Natural killer cell (primary cell): Measurements from ENCODE around the gene CT47C1. TPM values are rescaled to one million over a fixed set of nuclear protein-coding genes. Genes with fewer than 3 reads are reported as not detected.
"Not testable (repeated sequence)": the region's sequence is repeated elsewhere in the genome, so short reads cannot be mapped to it uniquely, and the experiment has no call there.

Source experiments
- ATAC-seq, 3 donors: fragments of 150-1000 bp in 2 of 3; fragments of 200-7000 bp in 1 of 3; cut with Tn5 transposase; 1 replicate in 1 of 3; 2 replicates in 2 of 3; pipeline ENCODE4 v1.10.0; 2021; ENCODE audit warnings: mild to moderate bottlenecking in 2 of 3, moderate library complexity in 2 of 3
- DNase-seq, 2 donors: peaks; one replicate each; pipeline versions ENCODE4 v3.0.0 to v3.0.0-alpha.2; 2013 to 2021; ENCODE audit warnings: mixed read lengths in 1 of 2
- H3K27ac ChIP-seq: one replicate; pipeline ENCODE4 v1.5.1; 2013; ENCODE audit warnings: mild to moderate bottlenecking, low read length
- H3K27me3 ChIP-seq: one replicate; pipeline ENCODE4 v1.6.1; 2013; ENCODE audit warnings: low read length; ENCODE audit not compliant: control insufficient read depth, insufficient read depth
- H3K36me3 ChIP-seq: one replicate; pipeline ENCODE4 v1.6.1; 2013; ENCODE audit warnings: low read length; ENCODE audit not compliant: control insufficient read depth, insufficient read depth
- H3K4me1 ChIP-seq: one replicate; pipeline ENCODE4 v1.6.1; 2013; ENCODE audit warnings: low read length; ENCODE audit not compliant: control insufficient read depth, insufficient read depth
- H3K4me3 ChIP-seq: one replicate; pipeline ENCODE4 v1.5.1; 2013; ENCODE audit warnings: low read length
- H3K9me3 ChIP-seq: one replicate; pipeline ENCODE4 v1.6.1; 2013; ENCODE audit warnings: low read length; ENCODE audit not compliant: control insufficient read depth, insufficient read depth
- H3K27ac Mint-ChIP-seq, 2 donors: one replicate each; pipeline ENCODE4 v1.8.0; 2022; ENCODE audit warnings: mild to moderate bottlenecking in 2 of 2, mixed read lengths in 2 of 2, moderate library complexity in 1 of 2
- H3K27me3 Mint-ChIP-seq, 2 donors: one replicate each; pipeline ENCODE4 v1.8.0; 2022; ENCODE audit warnings: low read depth in 2 of 2, mixed read lengths in 2 of 2
- H3K36me3 Mint-ChIP-seq: one replicate; pipeline ENCODE4 v1.8.0; 2022; ENCODE audit warnings: mixed read lengths
- H3K4me1 Mint-ChIP-seq, 2 donors: one replicate each; pipeline ENCODE4 v1.8.0; 2022; ENCODE audit warnings: mixed read lengths in 2 of 2
- H3K4me3 Mint-ChIP-seq: one replicate; pipeline ENCODE4 v1.8.0; 2022; ENCODE audit warnings: mild to moderate bottlenecking, moderate library complexity, mixed read lengths
- H3K9me3 Mint-ChIP-seq, 2 donors: one replicate each; pipeline ENCODE4 v1.8.0; 2022; ENCODE audit warnings: mixed read lengths in 2 of 2
- CTCF ChIP-seq: fragments of 200-600 bp; IDR thresholded peaks from one replicate; pipeline ENCODE4 v1.8.0; 2022; ENCODE audit warnings: antibody characterized with exemption
- WGBS: methylation state at CpG from one replicate; pipeline ENCODE4 v1.1.7; 2013; ENCODE audit warnings: missing lambda C conversion rate; ENCODE audit not compliant: insufficient coverage; 5-methylcytosine and 5-hydroxymethylcytosine counted together
- intact Hi-C: fragments of 100-400 bp; cut with micrococcal nuclease; formaldehyde crosslinking; loops from one replicate; pipeline ENCODE4 v1.14.2; 2022
- total RNA-seq, 4 donors: library from RNA; stranded (reverse); fragments of 120-200 nt in 1 of 4; gene quantifications; one replicate each; pipeline versions ENCODE4 v1.2.3 to v1.2.4, GENCODE V29; 2013 to 2022

Gene CT47C1
- total RNA-seq: not detected
- total RNA-seq (2013): not detected

- Histone ChIP-seq H3K36me3 (no peaks in the 10 kb centered on the region), H3K4me1 (no peaks in the 10 kb centered on the region), H3K27me3 (no peaks in the 10 kb centered on the region), H3K27ac (no peak within 1 kb of the TSS), H3K4me3 (no peak within 1 kb of the TSS), H3K9me3 (no peaks in the 10 kb centered on the region)
- intact Hi-C loops: no loop called here
- no peak for TF ChIP-seq CTCF
- ATAC-seq (no peak), DNase-seq (no peak)
- H3K36me3 Mint-ChIP-seq: no peaks in the 10 kb centered on the region
- no peak within 1 kb of the TSS for H3K4me3 Mint-ChIP-seq
- H3K9me3 Mint-ChIP-seq: no peaks in the 10 kb centered on the region
- H3K27ac Mint-ChIP-seq: no peak within 1 kb of the TSS
- WGBS: 93% methylated on average over 6 of the region's 6 CpGs
- peaks cover 0 to 3% of the 10 kb centered on the region in 2 donors for H3K27me3 Mint-ChIP-seq
- H3K4me1 Mint-ChIP-seq: no peaks in the 10 kb centered on the region
Observed at GRCh38 chrX:119072744-119073143, at the start of gene CT47C1. Gene CT47C1 (plus strand): TSS chrX:119072993. CDS start chrX:119073226, 233 bp downstream.

GRCh38 chrX:119025900-119026299, 46.9 kb upstream of the CT47C1 start:
- WGBS: no CpG with 5 or more reads among the region's 5 CpGs
- H3K4me3 Mint-ChIP-seq: no peak overlapping the region
- H3K4me1 ChIP-seq: no peaks in the 10 kb centered on the region
- DNase-seq: no peak
- no peaks in the 10 kb centered on the region for H3K36me3 ChIP-seq
- H3K9me3 ChIP-seq: no peaks in the 10 kb centered on the region
- TF ChIP-seq CTCF: no peak
- H3K9me3 Mint-ChIP-seq: no peaks in the 10 kb centered on the region
- H3K4me3 ChIP-seq: no peak overlapping the region
- H3K4me1 Mint-ChIP-seq: no peaks in the 10 kb centered on the region
- intact Hi-C loops: no loop called here
- H3K27me3 ChIP-seq: no peaks in the 10 kb centered on the region
- H3K27ac ChIP-seq: no peak overlapping the region
- H3K36me3 Mint-ChIP-seq: no peaks in the 10 kb centered on the region
- peaks cover 0 to 1% of the 10 kb centered on the region in 2 donors for H3K27me3 Mint-ChIP-seq
- H3K27ac Mint-ChIP-seq: no peak overlapping the region
- ATAC-seq: no peak

- intact Hi-C loops, H3K4me3 Mint-ChIP-seq, ATAC-seq, H3K27me3 Mint-ChIP-seq, DNase-seq, H3K36me3 Mint-ChIP-seq, H3K27me3 ChIP-seq, H3K36me3 ChIP-seq, H3K4me1 ChIP-seq, H3K9me3 ChIP-seq, H3K4me3 ChIP-seq, H3K27ac ChIP-seq, H3K4me1 Mint-ChIP-seq, H3K9me3 Mint-ChIP-seq, H3K27ac Mint-ChIP-seq: not testable (repeated sequence)
- 92% methylated on average over 2 of the region's 2 CpGs for WGBS
Observed at GRCh38 chrX:119026344-119026743, 46.4 kb upstream of the CT47C1 start.

- H3K36me3 ChIP-seq, H3K9me3 ChIP-seq, H3K9me3 Mint-ChIP-seq, intact Hi-C loops, DNase-seq, H3K36me3 Mint-ChIP-seq, H3K27ac ChIP-seq, H3K4me1 Mint-ChIP-seq, H3K4me3 Mint-ChIP-seq, ATAC-seq, H3K27me3 ChIP-seq, H3K27ac Mint-ChIP-seq, H3K4me3 ChIP-seq, H3K4me1 ChIP-seq: not testable (repeated sequence)
- peaks cover 7 to 14% of the 10 kb centered on the region in 2 donors for H3K27me3 Mint-ChIP-seq
- 96% methylated on average over 24 of the region's 28 CpGs for WGBS
Observed at GRCh38 chrX:119027960-119028732, 44.6 kb upstream of the CT47C1 start.
